ENCODE measurements around the gene PRM3.

Gene PRM3, protein sequence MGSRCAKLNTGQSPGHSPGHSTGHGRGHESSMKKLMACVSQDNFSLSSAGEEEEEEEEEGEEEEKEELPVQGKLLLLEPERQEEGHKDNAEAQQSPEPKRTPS

GRCh38 chr16:11272921-11273720, at the start of gene PRM3:
Gene PRM3 (minus strand): TSS chr16:11273629. CDS start chr16:11273595, 34 bp downstream.
- FAIRE-seq (peak; percentile 96), DNase-seq (ENCODE audit: low spot score) (peak; percentile 82)

GRCh38 chr16:11322823-11323222, 49.4 kb upstream of the PRM3 start:
- DNase-seq (ENCODE audit: low spot score) (no peak), FAIRE-seq (no peak)

- DNase-seq (ENCODE audit: low spot score) (no peak), FAIRE-seq (peak; percentile 97)
These were observed 48.2 kb upstream of the PRM3 start for GRCh38 chr16:11321662-11322061.

DNA sequence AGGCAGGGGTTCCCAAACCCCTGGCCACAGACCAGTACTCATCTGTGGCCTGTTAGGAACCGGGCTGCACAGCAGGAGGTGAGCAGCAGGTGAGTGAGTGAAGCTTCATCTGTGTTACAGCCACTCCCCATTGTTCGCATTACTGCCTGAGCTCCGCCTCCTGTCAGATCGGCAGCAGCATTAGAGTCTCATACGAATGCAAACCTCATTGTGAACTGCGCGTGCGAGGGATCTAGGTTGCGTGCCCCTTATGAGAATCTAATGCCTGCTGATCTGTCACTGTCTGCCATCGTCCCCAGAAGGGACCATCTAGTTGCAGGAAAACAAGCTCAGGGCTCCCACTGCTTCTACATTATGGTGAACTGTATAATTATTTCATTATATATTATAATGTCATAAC, 46.7 kb upstream of the PRM3 start:
- FAIRE-seq (no peak), DNase-seq (ENCODE audit: low spot score) (no peak)

- DNase-seq (ENCODE audit: low spot score) (peak; percentile 50), FAIRE-seq (no peak)
These were observed 46.2 kb upstream of the PRM3 start for GRCh38 chr16:11319529-11320146.

- FAIRE-seq, result no peak
These were observed 45.4 kb upstream of the PRM3 start for GRCh38 chr16:11318817-11319216.

GRCh38 chr16:11316331-11317015, 43.0 kb upstream of the PRM3 start:
- peak; percentile 61 for DNase-seq (ENCODE audit: low spot score)
- no peak for FAIRE-seq

More at GRCh38 chr16:11318817-11319216, 45.4 kb upstream of the PRM3 start:
- DNase-seq (ENCODE audit: low spot score), result no peak

GRCh38 chr16:11315510-11315909, 42.1 kb upstream of the PRM3 start:
- DNase-seq (ENCODE audit: low spot score) (peak; percentile 91), FAIRE-seq (peak; percentile 89)

- FAIRE-seq, result no peak
These were observed 41.0 kb upstream of the PRM3 start for GRCh38 chr16:11314309-11314894.

GRCh38 chr16:11313493-11314308, 40.3 kb upstream of the PRM3 start:
- FAIRE-seq (no peak), DNase-seq (ENCODE audit: low spot score) (no peak)

More at GRCh38 chr16:11314309-11314894, 41.0 kb upstream of the PRM3 start:
- no peak for DNase-seq (ENCODE audit: low spot score)

GRCh38 chr16:11312718-11313492, 39.5 kb upstream of the PRM3 start:
- peak; percentile 57 for DNase-seq (ENCODE audit: low spot score)

DNA sequence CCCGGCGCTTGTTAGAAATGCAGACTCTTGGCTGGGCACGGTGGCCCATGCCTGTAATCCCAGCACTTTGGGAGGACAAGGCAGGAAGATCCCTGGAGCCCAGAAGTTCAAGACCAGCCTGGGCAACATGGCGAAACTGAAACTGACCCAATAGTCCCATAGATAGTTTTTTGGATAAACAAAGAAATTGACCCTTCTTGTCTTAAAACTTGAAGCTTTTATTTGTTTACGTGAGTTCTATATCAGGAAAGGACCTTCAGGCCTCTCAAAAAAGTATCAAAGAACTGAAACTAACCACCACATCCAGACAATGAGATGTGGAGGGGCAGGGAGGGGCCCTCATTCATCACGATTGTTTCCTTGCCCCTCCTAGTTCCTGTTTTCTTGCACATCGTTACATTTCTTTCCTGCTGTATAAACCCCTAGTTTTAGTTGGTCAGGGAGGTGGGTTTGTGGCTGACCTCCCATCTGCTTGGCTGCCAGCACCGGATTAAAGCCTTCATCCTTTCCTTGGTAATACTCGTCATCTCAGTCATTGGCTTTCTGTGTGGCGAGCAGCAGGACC, 37.6 kb upstream of the PRM3 start:
- DNase-seq (ENCODE audit: low spot score), result no peak
- FAIRE-seq, result no peak

More at GRCh38 chr16:11312718-11313492, 39.5 kb upstream of the PRM3 start:
- FAIRE-seq, result no peak

DNA sequence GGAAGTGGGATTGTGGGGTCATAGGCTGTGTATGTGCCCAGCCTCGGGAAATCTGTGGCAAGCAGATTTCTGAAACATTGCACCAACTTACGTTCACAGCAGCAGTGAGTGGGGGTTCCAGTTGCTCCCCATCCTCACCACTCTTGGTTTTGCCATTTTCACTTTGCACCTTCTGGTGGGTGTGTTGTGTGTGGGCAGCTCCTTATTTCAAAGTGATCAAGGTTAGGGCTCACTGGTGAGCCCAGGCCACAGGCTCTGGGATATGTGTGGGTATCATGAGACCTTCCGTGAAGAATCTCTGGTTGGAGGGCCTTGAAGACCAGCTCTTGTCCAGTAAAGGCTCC, 37.2 kb upstream of the PRM3 start:
- no peak for FAIRE-seq
- no peak for DNase-seq (ENCODE audit: low spot score)

GRCh38 chr16:11309895-11310633, 36.6 kb upstream of the PRM3 start:
- DNase-seq (ENCODE audit: low spot score) (peak; percentile 40), FAIRE-seq (no peak)

DNA sequence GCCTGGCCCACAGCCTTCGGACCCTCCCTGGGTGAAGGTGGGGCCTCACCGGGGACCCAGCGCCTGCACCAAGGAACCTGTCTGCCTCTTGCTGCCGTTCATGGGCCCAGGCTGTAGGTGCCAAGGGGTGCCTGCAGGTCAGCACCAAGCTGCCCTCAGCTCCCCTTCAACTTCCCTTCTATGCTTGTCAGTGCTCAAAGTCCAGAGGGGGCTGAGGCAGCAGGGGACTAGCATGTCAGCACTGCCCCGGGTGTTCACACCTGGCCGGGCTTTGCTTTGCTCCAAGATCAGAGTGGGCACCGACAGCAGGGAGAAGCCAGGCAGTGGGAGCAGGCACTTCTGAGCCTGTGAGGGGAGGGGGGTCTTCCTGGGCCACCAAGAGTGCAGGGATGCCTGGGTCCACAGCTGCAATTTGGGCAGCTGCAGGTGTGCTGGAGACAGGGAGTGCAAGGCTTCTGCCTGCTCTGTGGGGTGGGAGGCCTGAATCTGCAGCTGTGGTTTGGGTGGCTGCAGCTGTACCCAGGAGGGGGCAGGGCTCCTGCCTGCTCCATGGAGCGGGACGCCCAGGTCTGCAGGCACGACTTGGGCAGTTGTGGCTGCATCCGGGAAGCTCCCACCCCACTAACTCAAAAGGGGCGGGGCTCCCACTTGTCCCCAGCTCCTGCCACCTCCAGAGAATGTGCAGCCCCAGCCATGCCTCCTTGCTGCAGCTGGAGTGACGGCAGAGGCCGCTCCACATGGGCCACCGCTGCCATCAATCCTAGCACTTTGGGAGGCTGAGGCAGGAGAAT, 35.3 kb upstream of the PRM3 start:
- DNase-seq (ENCODE audit: low spot score), result peak; percentile 58
- FAIRE-seq, result no peak

- FAIRE-seq, result no peak
- DNase-seq (ENCODE audit: low spot score), result no peak
These were observed 34.4 kb upstream of the PRM3 start for GRCh38 chr16:11307639-11308492.

DNA sequence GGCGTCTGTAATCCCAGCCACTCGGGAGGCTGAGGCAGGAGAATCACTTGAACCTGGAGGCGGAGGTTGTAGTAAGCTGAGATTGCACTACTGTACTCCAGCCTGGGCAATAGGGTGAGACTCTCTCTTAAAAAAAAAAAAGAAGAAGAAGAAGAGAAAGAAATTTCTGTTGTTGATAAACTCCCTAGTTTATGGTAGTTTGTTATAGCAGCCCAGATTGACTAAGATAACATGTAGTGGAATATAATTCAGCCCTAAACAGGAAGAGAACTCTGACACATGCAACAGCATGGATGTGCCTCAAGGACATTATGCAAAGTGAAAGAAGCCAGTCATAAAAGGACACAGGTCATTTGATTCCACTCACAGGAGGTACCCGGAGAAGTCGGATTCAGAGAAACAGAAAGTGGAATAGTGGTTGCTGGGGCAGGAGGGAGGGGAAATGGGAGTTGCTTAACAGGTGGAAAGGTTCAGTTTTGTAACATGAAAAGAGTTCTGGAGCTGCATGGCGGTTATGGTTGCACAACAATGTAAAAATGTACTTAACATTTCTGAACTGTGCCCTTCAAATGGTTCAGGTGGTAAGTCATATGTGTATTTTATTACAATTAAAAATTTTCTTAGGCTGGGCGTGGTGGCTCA, 33.7 kb upstream of the PRM3 start:
- FAIRE-seq (no peak), DNase-seq (ENCODE audit: low spot score) (no peak)
